CD4-positive, alpha-beta T cell treated with Interleukin-6 for 4 hours (primary cell): ENCODE data around the gene AVPR1A.

Experiments used
- DNase-seq: peaks from one replicate; pipeline ENCODE4 v3.0.0-alpha.2; 2020; ENCODE audit warnings: mixed read lengths

The AVPR1A gene

GRCh38 chr12:63093084-63093483, 57.9 kb downstream of the AVPR1A start:
- no peak for DNase-seq
